Fibroblast of lung (primary cell): ENCODE data around the gene ZFP30. TPM values are rescaled to one million over a fixed set of nuclear protein-coding genes. Genes with fewer than 3 reads are reported as not detected.

ENCODE experiments used
- DNase-seq, 2 donors: peaks; one replicate each; pipeline versions ENCODE4 v3.0.0 to v3.0.0-alpha.2; 2010; ENCODE audit warnings: low read depth in 2 of 2
- H2AFZ ChIP-seq: 2 replicates; pipeline ENCODE4 v1.5.1; 2012; ENCODE audit warnings: low read length, control low read depth, inconsistent platforms
- H3K27ac ChIP-seq: 2 replicates; pipeline ENCODE4 v1.5.1; 2011; ENCODE audit warnings: low read length, control low read depth; ENCODE audit not compliant: insufficient read depth
- H3K27me3 ChIP-seq: 2 replicates; pipeline ENCODE4 v1.5.1; 2011; ENCODE audit warnings: mild to moderate bottlenecking, low read length; ENCODE audit not compliant: control insufficient read depth, insufficient read depth
- H3K36me3 ChIP-seq: 2 replicates; pipeline ENCODE4 v1.5.1; 2011; ENCODE audit warnings: low read length; ENCODE audit not compliant: control insufficient read depth, insufficient read depth
- H3K4me1 ChIP-seq: 2 replicates; pipeline ENCODE4 v1.5.1; 2011; ENCODE audit warnings: low read length; ENCODE audit not compliant: control insufficient read depth, insufficient read depth; ENCODE audit errors: extremely low read depth
- H3K4me2 ChIP-seq: 2 replicates; pipeline ENCODE4 v1.5.1; 2011; ENCODE audit warnings: low read length, control low read depth; ENCODE audit not compliant: insufficient read depth; ENCODE audit errors: extremely low read depth
- H3K4me3 ChIP-seq, 4 experiments: fragments of 200-600 bp in 1 of 4; sonication (generic) in 1 of 4; replicated peaks in 1 of 4; 2 replicates each; pipeline ENCODE4 v1.5.1; 2011 to 2016; ENCODE audit warnings: low read length in 4 of 4, low read depth in 3 of 4, mild to moderate bottlenecking in 3 of 4, control low read depth in 2 of 4, inconsistent platforms in 1 of 4, mixed read lengths in 1 of 4; ENCODE audit not compliant: insufficient read depth in 1 of 4; ENCODE audit errors: control extremely low read depth in 1 of 4
- H3K79me2 ChIP-seq: 2 replicates; pipeline ENCODE4 v1.5.1; 2012; ENCODE audit warnings: mild to moderate bottlenecking, low read length, inconsistent platforms; ENCODE audit not compliant: control insufficient read depth, insufficient read depth
- H3K9ac ChIP-seq: 2 replicates; pipeline ENCODE4 v1.5.1; 2011; ENCODE audit warnings: mild to moderate bottlenecking, low read length, control low read depth; ENCODE audit not compliant: insufficient read depth
- H3K9me3 ChIP-seq: 2 replicates; pipeline ENCODE4 v1.5.1; 2012; ENCODE audit warnings: low read depth, low read length; ENCODE audit not compliant: control insufficient read depth, insufficient read depth
- H4K20me1 ChIP-seq: 2 replicates; pipeline ENCODE4 v1.5.1; 2011; ENCODE audit warnings: low read length; ENCODE audit not compliant: control insufficient read depth, insufficient read depth; ENCODE audit errors: extremely low read depth
- CTCF ChIP-seq, 2 donors: IDR thresholded peaks in 1 of 2; conservative IDR thresholded peaks in 1 of 2; 1 replicate in 1 of 2; 2 replicates in 1 of 2; pipeline ENCODE4 v1.5.1; 2011 to 2012; ENCODE audit warnings: low read length in 2 of 2, control low read depth in 1 of 2, inconsistent platforms in 1 of 2, low read depth in 1 of 2, mild to moderate bottlenecking in 1 of 2
- EZH2 ChIP-seq: IDR thresholded peaks from 2 replicates; pipeline ENCODE4 v1.5.1; 2012; ENCODE audit warnings: low read length, control low read depth, mild to moderate bottlenecking; ENCODE audit errors: missing control alignments
- polyA plus RNA-seq, 2 donors: library from polyadenylated mRNA; depleted of rRNA in 1 of 2; stranded (reverse) in 1 of 2; unstranded in 1 of 2; fragments of >200 nt; gene quantifications; 2 replicates each; pipeline ENCODE4 v1.2.1, GENCODE V29; 2011 to 2012; ENCODE audit warnings: missing spikeins in 1 of 2
- total RNA-seq: library from RNA; depleted of rRNA; stranded (reverse); fragments of >200 nt; gene quantifications from 2 replicates; pipeline ENCODE4 v1.2.1, GENCODE V29; 2014

ZFP30 gene
- total and polyA plus RNA-seq, 2 donors (not counting 1 experiment from before 2014, with no cell fraction given) = 4.5 to 23.0 TPM

DNA sequence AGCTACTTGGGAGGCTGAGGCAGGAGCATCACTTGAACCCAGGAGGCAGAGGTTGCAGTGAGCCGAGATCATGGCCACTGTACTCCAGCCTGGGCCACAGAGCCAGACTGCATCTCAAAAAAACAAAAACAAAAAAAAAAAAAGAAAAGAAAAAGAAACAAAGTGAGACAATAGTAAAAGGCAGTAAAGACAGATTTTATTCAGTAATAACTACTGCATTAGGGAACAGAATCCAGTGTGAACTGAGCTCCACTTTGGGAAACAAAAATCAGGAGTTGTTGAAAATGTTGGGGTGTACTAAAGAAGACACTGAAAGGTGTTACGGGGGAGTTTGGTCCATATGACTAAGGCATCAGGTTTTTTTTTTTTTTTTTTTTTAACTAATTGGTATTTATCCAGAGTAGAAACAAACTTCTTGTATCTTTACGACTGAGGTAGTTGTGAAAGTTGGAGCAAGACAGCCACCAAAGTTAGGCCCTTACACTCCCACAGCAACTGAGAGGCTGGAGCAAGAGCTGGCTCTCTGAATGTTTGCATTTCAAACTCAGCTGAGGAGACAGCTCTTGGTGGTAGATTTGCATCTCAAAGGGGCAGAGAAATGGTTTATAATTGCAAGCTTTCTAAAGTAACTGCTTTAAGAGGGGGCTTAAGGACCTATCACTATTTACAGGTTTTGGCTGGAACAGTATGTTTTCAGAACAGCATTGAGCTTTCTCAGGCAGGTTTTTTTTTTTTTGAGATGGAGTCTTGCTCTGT, 40.1 kb upstream of the ZFP30 start:
- no peaks in the 10 kb centered on the region for H3K27me3 ChIP-seq
- H3K4me2 ChIP-seq = no peak overlapping the region
- H3K9me3 ChIP-seq = no peaks in the 10 kb centered on the region
- H3K4me3 ChIP-seq = no peak overlapping the region
- no peaks in the 10 kb centered on the region for H3K79me2 ChIP-seq
- no peak overlapping the region for H3K27ac ChIP-seq
- DNase-seq = no peak
- TF ChIP-seq EZH2 = no peak
- no peak for TF ChIP-seq CTCF (conservative IDR thresholded peaks at IDR 0.05 in 1 of 2, IDR thresholded peaks at IDR 0.05 in 1 of 2; ENCODE audit: low read depth in 1 of 2, low read length in 2 of 2)
- H3K9ac ChIP-seq = no peak overlapping the region
- H4K20me1 ChIP-seq = no peaks in the 10 kb centered on the region
- H2AFZ ChIP-seq = no peak overlapping the region
- H3K36me3 ChIP-seq = no peaks in the 10 kb centered on the region
- no peaks in the 10 kb centered on the region for H3K4me1 ChIP-seq

DNA sequence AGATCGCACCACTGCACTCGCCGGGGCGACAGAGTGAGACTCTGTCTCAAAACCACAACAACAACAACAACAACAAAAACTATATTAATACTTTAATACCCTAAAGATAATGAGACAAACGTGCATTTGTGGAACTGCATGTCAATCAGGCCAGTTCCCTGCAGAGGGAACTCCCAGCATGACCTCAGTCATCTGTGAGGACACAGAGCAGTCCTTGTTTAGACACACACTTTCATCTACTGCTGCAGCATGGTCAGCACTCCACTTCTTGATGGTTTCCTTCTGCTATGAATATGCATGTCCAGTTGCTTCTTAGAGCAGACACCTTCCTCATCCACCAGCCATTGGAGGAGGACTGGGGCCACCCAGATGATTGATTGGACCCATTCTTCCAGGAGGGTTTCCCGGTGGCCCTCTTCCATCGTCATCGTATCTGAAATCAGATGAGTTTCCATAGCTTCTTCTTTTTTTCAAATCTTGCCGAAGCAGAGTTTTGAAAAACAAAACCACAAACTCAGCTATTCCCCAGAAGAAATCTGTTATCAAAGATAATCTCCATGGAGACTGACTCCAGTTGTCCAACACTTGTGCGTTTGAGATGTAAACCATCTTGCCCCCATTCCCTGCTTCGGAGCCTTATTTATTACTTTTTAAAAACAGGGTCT, 37.8 kb upstream of the ZFP30 start:
- no peaks in the 10 kb centered on the region for H3K36me3 ChIP-seq
- H4K20me1 ChIP-seq = no peaks in the 10 kb centered on the region
- no peaks in the 10 kb centered on the region for H3K4me1 ChIP-seq
- peak in 1 of 2 donors; percentile 9 for DNase-seq
- no peak overlapping the region for H3K4me2 ChIP-seq
- H3K4me3 ChIP-seq = no peak overlapping the region
- H3K27me3 ChIP-seq = no peaks in the 10 kb centered on the region
- no peak overlapping the region for H3K27ac ChIP-seq
- H3K9me3 ChIP-seq = no peaks in the 10 kb centered on the region
- TF ChIP-seq CTCF (conservative IDR thresholded peaks at IDR 0.05 in 1 of 2, IDR thresholded peaks at IDR 0.05 in 1 of 2; ENCODE audit: low read depth in 1 of 2, low read length in 2 of 2) (no peak), EZH2 (no peak)
- H3K79me2 ChIP-seq = no peaks in the 10 kb centered on the region
- H3K9ac ChIP-seq = no peak overlapping the region
- H2AFZ ChIP-seq = no peak overlapping the region

GRCh38 chr19:37691881-37692504, 36.7 kb upstream of the ZFP30 start:
- Histone ChIP-seq H3K79me2 (no peaks in the 10 kb centered on the region), H3K27ac (peak overlapping the region; percentile 64), H3K36me3 (no peaks in the 10 kb centered on the region), H3K4me1 (no peaks in the 10 kb centered on the region), H3K4me3 (peak overlapping the region; percentile 53 to 94 (median 70)), H2AFZ (peak overlapping the region; percentile 92), H4K20me1 (no peaks in the 10 kb centered on the region), H3K9me3 (no peaks in the 10 kb centered on the region), H3K4me2 (peak overlapping the region; percentile 82), H3K9ac (peak overlapping the region; percentile 48), H3K27me3 (no peaks in the 10 kb centered on the region)
- no peak for TF ChIP-seq CTCF (conservative IDR thresholded peaks at IDR 0.05 in 1 of 2, IDR thresholded peaks at IDR 0.05 in 1 of 2; ENCODE audit: low read depth in 1 of 2, low read length in 2 of 2)
- no peak for TF ChIP-seq EZH2
- peak; percentile 89 to 95 for DNase-seq
